Measurements from ENCODE around the gene ELL2.
A peak's percentile ranks its signal among the peaks of the same experiment; 100 is the strongest.

Gene ELL2

DNA sequence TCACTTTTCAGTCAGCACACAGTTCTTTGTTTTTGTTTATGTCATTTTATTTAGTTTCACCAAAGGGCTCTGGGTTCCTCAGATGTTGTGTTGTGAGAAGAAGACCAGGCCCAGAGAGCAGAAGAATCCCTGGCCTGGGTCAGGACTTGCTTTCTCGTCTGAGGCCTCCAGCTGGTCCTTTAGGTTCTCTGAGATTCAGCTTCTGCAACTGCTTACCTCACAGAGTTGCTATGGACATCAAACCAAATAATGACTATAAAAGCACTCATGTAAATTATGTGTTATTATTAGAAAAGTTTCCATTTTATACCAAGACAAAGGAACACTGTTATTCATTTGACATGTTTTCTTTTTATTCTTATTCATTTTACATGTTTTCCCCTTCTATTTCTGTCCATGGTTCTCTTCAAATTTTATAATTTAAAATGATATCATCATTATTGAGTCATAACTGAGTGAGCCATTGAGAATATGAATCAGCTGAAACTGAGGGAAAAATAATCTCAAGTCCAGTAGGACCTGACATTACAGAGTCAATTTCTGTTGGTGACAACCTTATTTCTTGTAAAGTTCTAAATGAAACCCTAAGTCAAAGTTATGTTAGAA lies 95.1 kb downstream of the ELL2 start:
- Histone ChIP-seq H2BK15ac (ENCODE audit: low read length) (no peak overlapping the region), H3K9ac (ENCODE audit: low read depth, low read length, poor library complexity) (no peak overlapping the region), H3K4me3 (ENCODE audit: low read length in 2 of 2) (no peak overlapping the region), H2BK12ac (ENCODE audit: low read length) (no peak overlapping the region), H3K27me3 (ENCODE audit: control insufficient read depth in 3 of 3, insufficient read depth in 3 of 3, low read depth in 1 of 3, low read length in 3 of 3) (no peaks in the 10 kb centered on the region), H2BK120ac (ENCODE audit: low read depth, low read length) (no peak overlapping the region), H3K4ac (ENCODE audit: low read length) (no peak overlapping the region), H2AFZ (ENCODE audit: low read length) (no peak overlapping the region), H3K79me1 (ENCODE audit: low read depth, low read length) (no peaks in the 10 kb centered on the region), H3K9me3 (replicated peaks in 1 of 2; ENCODE audit: control insufficient read depth in 2 of 2, insufficient read depth in 1 of 2, low read depth in 1 of 2, low read length in 2 of 2) (peaks cover 0 to 6% of the 10 kb centered on the region in 2 donors), H2BK5ac (ENCODE audit: low read length) (no peak overlapping the region), H3K23ac (ENCODE audit: low read depth, low read length, poor library complexity) (no peak overlapping the region), H2AK5ac (ENCODE audit: low read depth, low read length) (no peak overlapping the region), H3K14ac (ENCODE audit: low read length) (no peak overlapping the region), H3K27ac (replicated peaks; ENCODE audit: low read length) (no peak overlapping the region), H3K4me1 (ENCODE audit: control insufficient read depth in 2 of 2, insufficient read depth in 1 of 2, low read depth in 1 of 2, low read length in 2 of 2) (peaks cover 10 to 18% of the 10 kb centered on the region in 2 donors), H3K18ac (ENCODE audit: low read length) (no peak overlapping the region), H3K4me2 (ENCODE audit: insufficient read depth, low read length, poor library complexity, severe bottlenecking) (no peak overlapping the region), H4K91ac (ENCODE audit: low read depth, low read length, poor library complexity) (no peak overlapping the region), H4K8ac (ENCODE audit: low read depth, low read length) (no peak overlapping the region), H3K36me3 (replicated peaks in 1 of 2; ENCODE audit: control insufficient read depth in 2 of 2, insufficient read depth in 2 of 2, low read length in 2 of 2) (no peaks in the 10 kb centered on the region)
- WGBS, 2 donors (ENCODE audit: extremely low coverage in 2 of 2, insufficient read length in 2 of 2, insufficient replicate concordance in 1 of 2), result no CpG with 5 or more reads among the region's 1 CpG
- DNase-seq (ENCODE audit: low spot score), result no peak

DNA sequence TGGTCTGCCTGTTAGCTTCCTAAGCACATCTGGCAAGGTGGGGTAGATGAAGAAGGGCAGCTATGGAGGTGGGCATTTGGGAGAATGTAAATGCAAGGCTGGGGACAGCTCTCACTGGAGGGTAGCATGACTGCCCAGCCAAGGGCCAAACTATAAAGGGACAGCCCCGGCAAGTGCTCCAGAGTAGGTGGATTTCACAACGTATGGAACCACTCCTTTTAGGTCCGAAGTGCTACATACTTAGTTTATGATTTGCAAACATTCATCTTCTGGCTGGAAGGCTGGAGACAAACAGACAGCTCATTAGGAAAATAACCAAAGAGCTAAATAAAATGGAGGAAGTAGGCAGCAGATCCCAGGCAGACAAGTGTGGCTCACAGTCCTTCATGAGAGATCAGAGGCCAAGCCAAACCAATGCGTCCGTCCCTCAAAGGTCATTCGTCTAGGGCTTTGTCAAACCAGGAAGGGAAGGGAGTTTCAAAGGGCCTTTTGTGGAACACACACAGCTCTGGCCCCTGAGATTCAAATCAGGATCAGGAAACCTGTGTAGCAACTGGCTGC lies 96.6 kb downstream of the ELL2 start:
- H2BK15ac ChIP-seq (ENCODE audit: low read length), result no peak overlapping the region
- WGBS, 2 donors (ENCODE audit: extremely low coverage in 2 of 2, insufficient read length in 2 of 2, insufficient replicate concordance in 1 of 2), result no CpG with 5 or more reads among the region's 6 CpGs
- no peak overlapping the region for H2BK5ac ChIP-seq (ENCODE audit: low read length)
- no peaks in the 10 kb centered on the region for H3K36me3 ChIP-seq (replicated peaks in 1 of 2; ENCODE audit: control insufficient read depth in 2 of 2, insufficient read depth in 2 of 2, low read length in 2 of 2)
- H3K79me1 ChIP-seq (ENCODE audit: low read depth, low read length), result no peaks in the 10 kb centered on the region
- H2BK120ac ChIP-seq (ENCODE audit: low read depth, low read length), result no peak overlapping the region
- H3K9ac ChIP-seq (ENCODE audit: low read depth, low read length, poor library complexity), result no peak overlapping the region
- peak overlapping the region; percentile 41 for H3K14ac ChIP-seq (ENCODE audit: low read length)
- H3K27me3 ChIP-seq (ENCODE audit: control insufficient read depth in 3 of 3, insufficient read depth in 3 of 3, low read depth in 1 of 3, low read length in 3 of 3), result no peaks in the 10 kb centered on the region
- H3K4me1 ChIP-seq (ENCODE audit: control insufficient read depth in 2 of 2, insufficient read depth in 1 of 2, low read depth in 1 of 2, low read length in 2 of 2), result peaks cover 10 to 18% of the 10 kb centered on the region in 2 donors
- H3K27ac ChIP-seq (replicated peaks; ENCODE audit: low read length), result peak overlapping the region; percentile 40
- no peak overlapping the region for H4K8ac ChIP-seq (ENCODE audit: low read depth, low read length)
- no peak overlapping the region for H3K4me2 ChIP-seq (ENCODE audit: insufficient read depth, low read length, poor library complexity, severe bottlenecking)
- no peak overlapping the region for H3K4me3 ChIP-seq (ENCODE audit: low read length in 2 of 2)
- peaks cover 0 to 6% of the 10 kb centered on the region in 2 donors for H3K9me3 ChIP-seq (replicated peaks in 1 of 2; ENCODE audit: control insufficient read depth in 2 of 2, insufficient read depth in 1 of 2, low read depth in 1 of 2, low read length in 2 of 2)
- no peak for DNase-seq (ENCODE audit: low spot score)
- H2AK5ac ChIP-seq (ENCODE audit: low read depth, low read length), result no peak overlapping the region
- no peak overlapping the region for H3K23ac ChIP-seq (ENCODE audit: low read depth, low read length, poor library complexity)
- peak overlapping the region; percentile 38 for H2AFZ ChIP-seq (ENCODE audit: low read length)
- no peak overlapping the region for H4K91ac ChIP-seq (ENCODE audit: low read depth, low read length, poor library complexity)
- H2BK12ac ChIP-seq (ENCODE audit: low read length), result no peak overlapping the region
- H3K4ac ChIP-seq (ENCODE audit: low read length), result no peak overlapping the region
- H3K18ac ChIP-seq (ENCODE audit: low read length), result peak overlapping the region; percentile 67

DNA sequence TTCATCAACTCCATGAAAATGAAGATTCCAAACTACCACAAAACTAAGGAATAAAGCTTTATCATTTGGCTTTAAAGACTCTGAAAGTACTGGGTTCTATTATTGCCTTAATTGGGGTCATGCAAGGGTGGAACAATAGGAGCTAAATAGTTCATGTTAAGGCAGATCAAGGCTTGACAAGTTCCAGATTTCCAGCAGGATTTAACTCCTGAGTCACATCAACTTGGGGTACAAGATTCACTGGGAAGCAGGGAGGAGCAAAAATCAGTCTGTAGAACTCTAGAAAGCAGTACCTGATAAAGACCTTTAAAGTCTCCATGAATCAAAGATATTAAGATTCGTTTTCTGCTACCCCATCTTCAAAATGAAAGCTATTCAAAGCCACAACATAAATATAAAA lies 97.2 kb downstream of the ELL2 start:
- Histone ChIP-seq H2BK5ac (ENCODE audit: low read length) (no peak overlapping the region), H3K79me1 (ENCODE audit: low read depth, low read length) (no peaks in the 10 kb centered on the region), H3K9ac (ENCODE audit: low read depth, low read length, poor library complexity) (no peak overlapping the region), H3K27ac (replicated peaks; ENCODE audit: low read length) (no peak overlapping the region), H3K27me3 (ENCODE audit: control insufficient read depth in 3 of 3, insufficient read depth in 3 of 3, low read depth in 1 of 3, low read length in 3 of 3) (no peaks in the 10 kb centered on the region), H3K4me2 (ENCODE audit: insufficient read depth, low read length, poor library complexity, severe bottlenecking) (no peak overlapping the region), H4K8ac (ENCODE audit: low read depth, low read length) (no peak overlapping the region), H3K36me3 (replicated peaks in 1 of 2; ENCODE audit: control insufficient read depth in 2 of 2, insufficient read depth in 2 of 2, low read length in 2 of 2) (no peaks in the 10 kb centered on the region), H3K18ac (ENCODE audit: low read length) (no peak overlapping the region), H2AK5ac (ENCODE audit: low read depth, low read length) (no peak overlapping the region), H3K23ac (ENCODE audit: low read depth, low read length, poor library complexity) (no peak overlapping the region), H2AFZ (ENCODE audit: low read length) (no peak overlapping the region), H2BK12ac (ENCODE audit: low read length) (no peak overlapping the region), H4K91ac (ENCODE audit: low read depth, low read length, poor library complexity) (no peak overlapping the region), H3K4me3 (ENCODE audit: low read length in 2 of 2) (no peak overlapping the region), H3K4me1 (ENCODE audit: control insufficient read depth in 2 of 2, insufficient read depth in 1 of 2, low read depth in 1 of 2, low read length in 2 of 2) (peaks cover 10 to 19% of the 10 kb centered on the region in 2 donors), H3K9me3 (replicated peaks in 1 of 2; ENCODE audit: control insufficient read depth in 2 of 2, insufficient read depth in 1 of 2, low read depth in 1 of 2, low read length in 2 of 2) (peaks cover 0 to 6% of the 10 kb centered on the region in 2 donors), H2BK120ac (ENCODE audit: low read depth, low read length) (no peak overlapping the region), H3K14ac (ENCODE audit: low read length) (no peak overlapping the region), H3K4ac (ENCODE audit: low read length) (no peak overlapping the region), H2BK15ac (ENCODE audit: low read length) (no peak overlapping the region)
- DNase-seq (ENCODE audit: low spot score), result no peak
- no CpG with 5 or more reads among the region's 1 CpG for WGBS, 2 donors (ENCODE audit: extremely low coverage in 2 of 2, insufficient read length in 2 of 2, insufficient replicate concordance in 1 of 2)

DNA sequence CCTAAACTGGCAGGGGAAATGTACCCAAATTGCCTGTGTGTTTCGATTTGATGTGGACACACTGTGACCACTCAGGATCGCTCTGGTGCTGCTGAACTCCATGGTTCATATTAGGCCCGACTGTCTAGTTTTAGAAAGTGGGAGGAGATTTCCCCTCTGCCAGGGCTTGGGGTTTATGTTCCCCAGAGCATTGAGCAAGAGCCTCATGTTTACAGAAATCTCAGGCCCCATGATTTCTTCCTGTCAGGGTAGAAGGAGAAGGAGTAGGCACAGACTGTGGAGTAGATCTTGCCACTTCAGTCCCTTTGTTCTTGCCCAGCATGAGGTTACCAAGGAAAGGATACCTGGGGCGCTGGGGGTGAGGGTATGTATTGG lies 98.3 kb downstream of the ELL2 start:
- no CpG with 5 or more reads among the region's 4 CpGs for WGBS, 2 donors (ENCODE audit: extremely low coverage in 2 of 2, insufficient read length in 2 of 2, insufficient replicate concordance in 1 of 2)
- Histone ChIP-seq H2AFZ (ENCODE audit: low read length) (no peak overlapping the region), H3K27ac (replicated peaks; ENCODE audit: low read length) (no peak overlapping the region), H3K79me1 (ENCODE audit: low read depth, low read length) (no peaks in the 10 kb centered on the region), H2AK5ac (ENCODE audit: low read depth, low read length) (no peak overlapping the region), H4K8ac (ENCODE audit: low read depth, low read length) (no peak overlapping the region), H3K9me3 (replicated peaks in 1 of 2; ENCODE audit: control insufficient read depth in 2 of 2, insufficient read depth in 1 of 2, low read depth in 1 of 2, low read length in 2 of 2) (peaks cover 0 to 6% of the 10 kb centered on the region in 2 donors), H3K4ac (ENCODE audit: low read length) (no peak overlapping the region), H3K23ac (ENCODE audit: low read depth, low read length, poor library complexity) (no peak overlapping the region), H3K27me3 (ENCODE audit: control insufficient read depth in 3 of 3, insufficient read depth in 3 of 3, low read depth in 1 of 3, low read length in 3 of 3) (no peaks in the 10 kb centered on the region), H3K14ac (ENCODE audit: low read length) (no peak overlapping the region), H2BK15ac (ENCODE audit: low read length) (no peak overlapping the region), H2BK12ac (ENCODE audit: low read length) (no peak overlapping the region), H3K18ac (ENCODE audit: low read length) (no peak overlapping the region), H3K4me3 (ENCODE audit: low read length in 2 of 2) (no peak overlapping the region), H4K91ac (ENCODE audit: low read depth, low read length, poor library complexity) (no peak overlapping the region), H3K4me2 (ENCODE audit: insufficient read depth, low read length, poor library complexity, severe bottlenecking) (no peak overlapping the region), H2BK5ac (ENCODE audit: low read length) (no peak overlapping the region), H3K4me1 (ENCODE audit: control insufficient read depth in 2 of 2, insufficient read depth in 1 of 2, low read depth in 1 of 2, low read length in 2 of 2) (peaks cover 14 to 26% of the 10 kb centered on the region in 2 donors), H3K36me3 (replicated peaks in 1 of 2; ENCODE audit: control insufficient read depth in 2 of 2, insufficient read depth in 2 of 2, low read length in 2 of 2) (no peaks in the 10 kb centered on the region), H2BK120ac (ENCODE audit: low read depth, low read length) (no peak overlapping the region), H3K9ac (ENCODE audit: low read depth, low read length, poor library complexity) (no peak overlapping the region)
- DNase-seq (ENCODE audit: low spot score), result no peak
